Fibroblast of mammary gland (primary cell): ENCODE data around the gene HOXD13.

Source experiments
- DNase-seq: peaks from one replicate; pipeline ENCODE4 v3.0.0-alpha.2; 2010; ENCODE audit warnings: low read depth
- H3K4me3 ChIP-seq: 2 replicates; pipeline ENCODE4 v1.5.1; 2011; ENCODE audit warnings: low read depth, mild to moderate bottlenecking, low read length, moderate library complexity; ENCODE audit not compliant: control insufficient read depth
- CTCF ChIP-seq: conservative IDR thresholded peaks from 2 replicates; pipeline ENCODE4 v1.5.1; 2011; ENCODE audit warnings: low read depth, low read length, inconsistent platforms; ENCODE audit not compliant: control insufficient read depth, insufficient read depth

HOXD13 gene

DNA sequence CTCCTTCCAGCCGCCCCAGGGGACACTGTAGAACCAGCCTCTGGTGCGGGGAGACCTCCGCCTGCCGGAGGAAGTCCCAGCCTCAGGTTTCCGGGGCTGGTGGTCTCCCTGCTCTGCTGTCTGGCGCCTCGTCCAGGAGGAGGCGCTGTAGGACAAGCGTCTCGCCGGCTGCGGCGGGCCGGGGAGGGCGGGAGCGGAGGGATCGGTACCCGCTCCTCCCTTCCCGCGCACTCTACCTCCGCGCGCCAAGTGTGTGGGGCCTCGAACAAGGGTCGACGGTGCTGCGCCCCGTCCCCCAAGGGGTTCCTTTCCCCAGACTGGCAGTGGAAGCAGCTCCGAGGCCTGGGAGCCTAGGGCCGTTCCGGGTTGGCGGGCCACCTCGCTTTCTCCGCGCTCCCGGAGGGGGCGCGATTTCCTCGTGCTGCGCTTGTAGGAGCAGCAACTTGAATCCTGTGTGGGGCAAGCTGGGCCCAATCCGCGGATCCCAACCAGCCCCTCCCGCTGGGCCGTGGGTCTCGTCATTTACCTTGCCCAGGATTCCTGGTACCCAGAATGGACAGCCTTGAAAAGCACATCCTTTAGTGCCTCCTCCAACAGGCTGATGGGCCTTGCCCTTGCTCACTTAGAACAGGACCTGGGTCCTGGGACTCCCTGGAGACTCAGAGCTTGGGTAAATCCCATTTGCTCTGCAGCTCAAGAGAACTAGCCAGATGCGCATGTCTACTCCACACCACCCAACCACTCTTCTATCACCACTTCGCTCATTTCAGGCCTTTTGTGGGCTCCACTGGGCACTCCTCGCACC is 48.2 kb downstream of the HOXD13 start:
- peak; percentile 76 for DNase-seq
- peak overlapping the region; percentile 60 for H3K4me3 ChIP-seq

DNA sequence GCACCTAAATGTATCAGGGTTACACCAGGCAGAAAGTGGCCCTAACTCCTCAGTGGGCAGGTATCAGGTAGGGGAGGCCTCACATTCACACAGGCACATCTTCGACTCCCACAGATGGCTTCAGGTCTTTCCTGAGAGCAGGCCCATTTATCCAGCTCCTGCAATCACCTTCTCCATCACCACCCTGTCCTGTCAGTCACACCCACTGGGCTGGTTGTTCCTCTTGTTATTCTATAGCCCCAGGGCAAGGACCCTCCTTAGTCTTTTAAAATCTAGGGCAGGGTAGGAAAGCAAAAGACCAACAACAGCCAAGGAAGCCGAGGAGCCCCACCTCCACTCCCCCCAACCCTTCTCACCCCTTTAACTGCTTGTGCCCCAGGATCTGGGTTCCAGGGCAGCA is 49.8 kb downstream of the HOXD13 start:
- DNase-seq = no peak
- no peak for TF ChIP-seq CTCF
- no peak overlapping the region for H3K4me3 ChIP-seq

More for the DNA sequence above, 48.2 kb downstream of the HOXD13 start:
- TF ChIP-seq CTCF = peak; percentile 58
